PC-9 (cell line): ENCODE data around the gene TP53TG5. TPM values are rescaled to one million over a fixed set of nuclear protein-coding genes. Genes with fewer than 3 reads are reported as not detected.

Experiments used
- BruUV-seq: library from RNA; stranded (reverse); fragments of 400-500 nt; replicated peaks from 2 replicates; lab custom pipeline; 2021; lab: Mats Ljungman, UMichigan
- CTCF ChIA-PET: fragments of 300-600 bp; sonication (Branson Sonifier 250); formaldehyde crosslinking; loops from one replicate; lab custom pipeline; 2022; ENCODE audit warnings: antibody characterized with exemption; lab: Charles Lee
- POLR2A ChIA-PET: fragments of 300-600 bp; sonication (Branson Sonifier 250); formaldehyde crosslinking; loops from one replicate; lab custom pipeline; 2022; ENCODE audit warnings: antibody characterized with exemption; ENCODE audit not compliant: unreplicated experiment; lab: Charles Lee
- DNase-seq, 2 experiments: peaks; one replicate each; pipeline versions ENCODE4 v3.0.0 to v3.0.0-alpha.2; 2015 to 2022; ENCODE audit warnings: mixed read lengths in 1 of 2
- H2AFZ ChIP-seq: fragments of 200-600 bp; sonication (generic); 2 replicates; pipeline ENCODE4 v1.8.1; 2017; ENCODE audit warnings: antibody characterized with exemption
- H3F3A ChIP-seq: fragments of 200-600 bp; sonication (generic); 2 replicates; pipeline ENCODE4 v1.8.1; 2017; ENCODE audit warnings: antibody characterized with exemption, mild to moderate bottlenecking, low read depth; ENCODE audit not compliant: insufficient read depth
- H3K27ac ChIP-seq: fragments of 200-600 bp; sonication (generic); 2 replicates; pipeline ENCODE4 v1.6.1; 2016; ENCODE audit warnings: mixed run types
- H3K27me3 ChIP-seq: fragments of 200-600 bp; sonication (generic); 2 replicates; pipeline ENCODE4 v1.6.1; 2016; ENCODE audit warnings: low read depth, mixed run types; ENCODE audit not compliant: insufficient read depth
- H3K36me3 ChIP-seq: fragments of 200-600 bp; sonication (generic); 2 replicates; pipeline ENCODE4 v1.6.1; 2016; ENCODE audit warnings: low read depth, mixed run types
- H3K4me1 ChIP-seq: fragments of 200-600 bp; sonication (generic); replicated peaks from 2 replicates; pipeline ENCODE4 v1.6.1; 2016; ENCODE audit warnings: mixed run types; ENCODE audit not compliant: insufficient read depth
- H3K4me2 ChIP-seq: fragments of 200-600 bp; sonication (generic); 2 replicates; pipeline ENCODE4 v1.6.1; 2017; ENCODE audit warnings: mixed run types
- H3K4me3 ChIP-seq: fragments of 200-600 bp; sonication (generic); 2 replicates; pipeline ENCODE4 v1.6.1; 2016; ENCODE audit warnings: mixed run types
- H3K79me2 ChIP-seq: fragments of 200-600 bp; sonication (generic); 2 replicates; pipeline ENCODE4 v1.6.1; 2017; ENCODE audit warnings: low read depth, mixed run types
- H3K9me2 ChIP-seq: fragments of 200-600 bp; sonication (generic); 2 replicates; pipeline ENCODE4 v1.8.1; 2017; ENCODE audit warnings: mild to moderate bottlenecking; ENCODE audit not compliant: insufficient read depth
- H3K9me3 ChIP-seq: fragments of 200-600 bp; sonication (generic); 2 replicates; pipeline ENCODE4 v1.8.1; 2016; ENCODE audit warnings: low read depth; ENCODE audit not compliant: insufficient read depth
- H4K20me1 ChIP-seq: fragments of 200-600 bp; sonication (generic); 2 replicates; pipeline ENCODE4 v1.8.1; 2017; ENCODE audit not compliant: insufficient read depth
- CTCF ChIP-seq: fragments of 200-600 bp; sonication (generic); conservative IDR thresholded peaks from 2 replicates; pipeline ENCODE4 v1.6.1; 2017; ENCODE audit warnings: mixed run types, antibody characterized with exemption, mild to moderate bottlenecking, moderate library complexity
- EZH2 ChIP-seq: fragments of 200-600 bp; sonication (generic); IDR thresholded peaks from 2 replicates; pipeline ENCODE4 v1.8.0; 2017; ENCODE audit warnings: antibody characterized with exemption, low read depth
- intact Hi-C: fragments of 100-400 bp; cut with micrococcal nuclease; formaldehyde crosslinking; loops from one replicate; pipeline ENCODE4 v1.10.0; 2022; ENCODE audit not compliant: unreplicated experiment
- total RNA-seq: library from RNA; stranded (reverse); gene quantifications from 2 replicates; pipeline ENCODE4 v1.2.3, GENCODE V29; 2021

TP53TG5 gene
- total RNA-seq, 1 experiment from 2014 or later, result not detected

- peak overlapping the region; percentile 76 for H3K4me3 ChIP-seq
- peak overlapping the region; percentile 92 for H3K27ac ChIP-seq
- POLR2A ChIA-PET, result interaction anchor here (0.5 to 1.2 kb wide), 18 partner anchors 8 to 1139 kb away, joined by 3 to 14 read pairs (median 5); partner anchors contain the start of genes PIGT and TOMM34
- H3F3A ChIP-seq, result peaks cover 70% of the 10 kb centered on the region
- CTCF ChIA-PET, result interaction anchor here (0.8 to 1.0 kb wide), 4 partner anchors 15 to 23 kb away, joined by 3 to 4 read pairs (median 4); partner anchors contain the start of gene SYS1
- TF ChIP-seq CTCF (no peak), EZH2 (no peak)
- DNase-seq, result peak; percentile 90 to 97
- H4K20me1 ChIP-seq, result peaks cover 6% of the 10 kb centered on the region; the same call in 1 of the 2 replicates
- peaks cover 17% of the 10 kb centered on the region; the same call in 1 of the 2 replicates for H3K36me3 ChIP-seq
- intact Hi-C loops, result loop anchor here (2.0 kb wide), 3 partner anchors 16 to 434 kb away; partner anchors contain the start of gene SYS1
- no peaks in the 10 kb centered on the region for H3K9me3 ChIP-seq
- no peaks in the 10 kb centered on the region for H3K9me2 ChIP-seq
- TSS peak; percentile 95 for BruUV-seq
- peaks cover 82% of the 10 kb centered on the region for H3K79me2 ChIP-seq
- H3K4me2 ChIP-seq, result peak overlapping the region; percentile 93
- no peaks in the 10 kb centered on the region for H3K27me3 ChIP-seq
- H3K4me1 ChIP-seq, result peaks cover 82% of the 10 kb centered on the region
- H2AFZ ChIP-seq, result no peak overlapping the region
Measured at GRCh38 chr20:45344168-45344860, 33.8 kb downstream of the TP53TG5 start.

DNA sequence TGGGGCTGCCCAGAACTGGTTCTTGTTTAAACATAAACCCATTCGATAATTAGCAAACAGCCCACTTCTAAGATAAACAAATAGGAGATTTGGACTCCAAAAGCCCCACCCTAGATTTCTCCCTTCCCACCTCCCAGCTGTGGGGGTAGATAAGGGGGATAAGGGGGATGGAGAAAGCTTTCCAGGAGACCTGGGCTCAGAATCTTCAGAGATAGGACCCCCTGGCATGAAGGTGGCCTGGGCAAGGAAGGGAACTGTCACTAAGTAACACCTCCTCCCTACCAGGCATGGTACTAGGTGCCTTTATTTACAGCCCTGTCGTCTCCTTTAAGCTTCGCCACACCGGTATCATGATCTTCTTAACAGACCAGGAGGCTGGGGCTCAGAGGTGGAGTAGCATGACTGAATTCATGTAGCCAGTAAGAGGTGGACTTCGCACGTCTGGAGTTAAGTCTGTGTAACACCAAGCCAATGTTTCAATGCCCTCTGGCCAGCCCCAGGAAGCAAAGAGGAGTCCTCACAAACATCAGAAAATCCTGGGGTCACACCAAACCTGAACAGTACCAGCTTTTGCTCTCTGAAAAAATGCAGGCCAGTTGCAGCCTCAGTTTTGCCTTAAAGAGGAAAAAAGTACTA, 34.5 kb downstream of the TP53TG5 start:
- peak overlapping the region; percentile 92 for H3K27ac ChIP-seq
- H3K9me2 ChIP-seq, result no peaks in the 10 kb centered on the region
- ChIA-PET POLR2A (interaction anchor here (0.5 to 1.2 kb wide), 10 partner anchors 16 to 427 kb away, joined by 3 to 11 read pairs (median 6); partner anchors contain the start of genes PIGT and TOMM34), CTCF (interaction anchor here (0.8 to 1.0 kb wide), 2 partner anchors 16 to 19 kb away, joined by 4 read pairs; partner anchors contain the start of gene SYS1)
- H3K79me2 ChIP-seq, result peaks cover 89% of the 10 kb centered on the region
- peak overlapping the region; percentile 76 for H3K4me3 ChIP-seq
- no peak overlapping the region for H2AFZ ChIP-seq
- peaks cover 72% of the 10 kb centered on the region for H3F3A ChIP-seq
- no peaks in the 10 kb centered on the region for H3K9me3 ChIP-seq
- peaks cover 24% of the 10 kb centered on the region; the same call in 1 of the 2 replicates for H3K36me3 ChIP-seq
- no peak for TF ChIP-seq EZH2
- no peak for TF ChIP-seq CTCF
- no peaks in the 10 kb centered on the region for H3K27me3 ChIP-seq
- intact Hi-C loops, result loop anchor here (2.0 kb wide), 3 partner anchors 15 to 435 kb away; partner anchors contain the start of gene SYS1
- H3K4me2 ChIP-seq, result peak overlapping the region; percentile 93
- TSS peak; percentile 1 for BruUV-seq
- peaks cover 6% of the 10 kb centered on the region; the same call in 1 of the 2 replicates for H4K20me1 ChIP-seq
- DNase-seq, result peak; percentile 34 to 83
- H3K4me1 ChIP-seq, result peaks cover 85% of the 10 kb centered on the region

DNA sequence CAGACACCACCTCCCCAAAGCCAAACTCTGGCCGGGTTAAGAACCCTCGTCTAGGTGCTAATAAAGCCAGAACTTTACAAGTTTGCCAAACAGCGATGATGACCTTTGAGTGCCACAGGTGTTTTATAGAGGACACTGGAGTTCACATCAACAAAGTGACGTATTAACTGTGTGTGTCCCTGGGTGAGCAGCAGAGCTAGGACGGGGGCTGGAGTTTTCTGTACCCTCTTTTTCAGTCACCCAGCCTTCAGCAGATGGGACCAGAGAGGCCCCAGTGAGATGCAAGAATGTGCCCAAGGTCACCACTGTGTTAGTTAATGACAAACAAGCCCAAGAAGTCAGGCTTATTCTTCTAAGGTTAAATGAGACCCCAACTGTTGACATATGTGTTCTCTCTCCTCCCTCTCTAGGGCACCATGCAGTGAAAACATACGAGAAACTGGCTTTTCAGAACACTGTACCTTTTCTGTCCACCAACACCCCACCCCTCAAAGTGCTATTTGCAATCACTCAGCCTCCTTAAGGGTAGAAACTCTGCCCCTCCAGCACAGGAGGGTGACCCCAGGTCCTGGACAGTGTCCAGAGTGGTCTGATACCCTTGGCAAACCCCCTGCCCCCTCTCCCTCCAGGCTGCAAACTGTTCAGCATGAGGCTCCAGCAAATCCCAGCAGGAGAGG, 35.1 kb downstream of the TP53TG5 start:
- CTCF ChIA-PET, result no interaction called here
- no peak for DNase-seq
- Histone ChIP-seq H4K20me1 (peaks cover 6% of the 10 kb centered on the region; the same call in 1 of the 2 replicates), H3K27me3 (no peaks in the 10 kb centered on the region), H3K27ac (peak overlapping the region; percentile 92), H3K9me2 (no peaks in the 10 kb centered on the region), H3F3A (peaks cover 77% of the 10 kb centered on the region), H2AFZ (no peak overlapping the region), H3K4me2 (peak overlapping the region; percentile 93), H3K4me1 (peaks cover 89% of the 10 kb centered on the region), H3K9me3 (no peaks in the 10 kb centered on the region), H3K79me2 (peaks cover 94% of the 10 kb centered on the region), H3K36me3 (peaks cover 31% of the 10 kb centered on the region; the same call in 1 of the 2 replicates), H3K4me3 (peak overlapping the region; percentile 76; the same call in 1 of the 2 replicates)
- no peak for TF ChIP-seq EZH2
- TF ChIP-seq CTCF, result no peak
- intact Hi-C loops, result no loop called here
- POLR2A ChIA-PET, result no interaction called here
- BruUV-seq, result no TSS peak
